CD14-positive monocyte (primary cell): ENCODE data around the gene HM13. TPM values are rescaled to one million over a fixed set of nuclear protein-coding genes. Genes with fewer than 3 reads are reported as not detected.
A peak's percentile ranks its signal among the peaks of the same experiment; 100 is the strongest.

Experiments
- DNase-seq, 3 donors: peaks; one replicate each; pipeline ENCODE4 v3.0.0-alpha.2; 2011 to 2022
- H2AFZ ChIP-seq: 2 replicates; pipeline ENCODE4 v1.6.0; 2012; ENCODE audit warnings: mild to moderate bottlenecking, low read depth, low read length, inconsistent platforms; ENCODE audit not compliant: insufficient read depth, poor library complexity, severe bottlenecking
- H3K27ac ChIP-seq, 2 donors: 1 replicate in 1 of 2; 2 replicates in 1 of 2; pipeline ENCODE4 v1.5.1; 2012 to 2013; ENCODE audit warnings: low read length in 2 of 2, control low read depth in 1 of 2, inconsistent platforms in 1 of 2, low read depth in 1 of 2, mild to moderate bottlenecking in 1 of 2
- H3K27me3 ChIP-seq, 2 donors: one replicate each; pipeline versions ENCODE4 v1.6.0 to v1.6.1; 2011 to 2013; ENCODE audit warnings: low read length in 2 of 2; ENCODE audit not compliant: control insufficient read depth in 2 of 2, insufficient read depth in 2 of 2
- H3K36me3 ChIP-seq, 2 donors: replicated peaks in 1 of 2; 1 replicate in 1 of 2; 2 replicates in 1 of 2; pipeline versions ENCODE4 v1.5.1 to v1.6.1; 2012 to 2013; ENCODE audit warnings: low read length in 2 of 2, control low read depth in 1 of 2, inconsistent platforms in 1 of 2, mild to moderate bottlenecking in 1 of 2; ENCODE audit not compliant: insufficient read depth in 2 of 2, control insufficient read depth in 1 of 2
- H3K4me1 ChIP-seq, 2 donors: 1 replicate in 1 of 2; 2 replicates in 1 of 2; pipeline versions ENCODE4 v1.5.1 to v1.6.1; 2012 to 2013; ENCODE audit warnings: low read length in 2 of 2, control low read depth in 1 of 2, inconsistent platforms in 1 of 2, mild to moderate bottlenecking in 1 of 2, moderate library complexity in 1 of 2; ENCODE audit not compliant: insufficient read depth in 2 of 2, control insufficient read depth in 1 of 2
- H3K4me2 ChIP-seq: replicated peaks from 2 replicates; pipeline ENCODE3; 2012; ENCODE audit warnings: low read length, moderate library complexity, mild to moderate bottlenecking; ENCODE audit not compliant: poor library complexity, severe bottlenecking; ENCODE audit errors: extremely low read depth
- H3K4me3 ChIP-seq, 3 experiments: fragments of 200-600 bp in 1 of 3; sonication (generic) in 1 of 3; replicated peaks in 1 of 3; 1 replicate in 2 of 3; 2 replicates in 1 of 3; pipeline ENCODE4 v1.5.1; 2011 to 2013; ENCODE audit warnings: low read length in 3 of 3, mild to moderate bottlenecking in 3 of 3, control low read depth in 2 of 3, low read depth in 2 of 3, inconsistent platforms in 1 of 3, moderate library complexity in 1 of 3
- H3K79me2 ChIP-seq: 2 replicates; pipeline ENCODE4 v1.6.0; 2012; ENCODE audit warnings: mild to moderate bottlenecking, control low read depth, inconsistent platforms, low read length, moderate library complexity; ENCODE audit not compliant: insufficient read depth
- H3K9ac ChIP-seq: 2 replicates; pipeline ENCODE4 v1.6.0; 2017; ENCODE audit warnings: low read length, mild to moderate bottlenecking; ENCODE audit not compliant: insufficient read depth, poor library complexity, severe bottlenecking
- H3K9me3 ChIP-seq, 2 donors: replicated peaks in 1 of 2; 1 replicate in 1 of 2; 2 replicates in 1 of 2; pipeline versions ENCODE4 v1.5.1 to v1.6.1; 2012 to 2013; ENCODE audit warnings: low read length in 2 of 2, control low read depth in 1 of 2; ENCODE audit not compliant: control insufficient read depth in 1 of 2, insufficient read depth in 1 of 2
- H4K20me1 ChIP-seq: 2 replicates; pipeline ENCODE4 v1.6.0; 2012; ENCODE audit warnings: mild to moderate bottlenecking, low read length, control low read depth, moderate library complexity; ENCODE audit not compliant: insufficient read depth
- H3K27ac Mint-ChIP-seq, 7 donors: one replicate each; pipeline ENCODE4 v1.8.0; 2020; ENCODE audit warnings: mild to moderate bottlenecking in 7 of 7, mixed read lengths in 7 of 7, moderate library complexity in 6 of 7, inconsistent platforms in 2 of 7
- H3K27me3 Mint-ChIP-seq, 3 donors: one replicate each; pipeline ENCODE4 v1.8.0; 2021 to 2022; ENCODE audit warnings: low read depth in 3 of 3, mild to moderate bottlenecking in 3 of 3, mixed read lengths in 3 of 3, moderate library complexity in 3 of 3, inconsistent platforms in 1 of 3
- H3K36me3 Mint-ChIP-seq, 2 donors: one replicate each; pipeline ENCODE4 v1.8.0; 2020; ENCODE audit warnings: mixed read lengths in 2 of 2, inconsistent platforms in 1 of 2, mild to moderate bottlenecking in 1 of 2
- H3K4me1 Mint-ChIP-seq: one replicate; pipeline ENCODE4 v1.8.0; 2020; ENCODE audit warnings: mild to moderate bottlenecking, mixed read lengths
- H3K4me3 Mint-ChIP-seq, 2 donors: one replicate each; pipeline ENCODE4 v1.8.0; 2020; ENCODE audit warnings: mild to moderate bottlenecking in 2 of 2, mixed read lengths in 2 of 2, moderate library complexity in 1 of 2
- H3K9me3 Mint-ChIP-seq, 7 donors: one replicate each; pipeline ENCODE4 v1.8.0; 2020 to 2022; ENCODE audit warnings: mixed read lengths in 7 of 7, mild to moderate bottlenecking in 6 of 7, moderate library complexity in 6 of 7, inconsistent platforms in 2 of 7
- CTCF ChIP-seq: fragments of 200-600 bp; IDR thresholded peaks from one replicate; pipeline ENCODE4 v1.8.0; 2022; ENCODE audit warnings: antibody characterized with exemption, mild to moderate bottlenecking
- WGBS: methylation state at CpG from one replicate; pipeline ENCODE4 v1.1.5; 2013; ENCODE audit warnings: missing lambda C conversion rate; ENCODE audit not compliant: insufficient coverage; 5-methylcytosine and 5-hydroxymethylcytosine counted together
- intact Hi-C, 2 donors: fragments of 100-400 bp; cut with micrococcal nuclease; formaldehyde crosslinking; loops; one replicate each; pipeline versions ENCODE4 v1.15.0 to v1.15.1; 2023
- polyA plus RNA-seq, 3 donors: library from polyadenylated mRNA; depleted of rRNA in 1 of 3; unstranded in 2 of 3; stranded (reverse) in 1 of 3; fragments of 300-500 nt in 2 of 3; fragments of >200 nt in 1 of 3; fragmentation: Illumina TruSeq in 2 of 3; gene quantifications; 1 replicate in 2 of 3; 2 replicates in 1 of 3; pipeline ENCODE4 v1.2.3, GENCODE V29; 2012 to 2021

HM13 gene
- polyA plus RNA-seq, 3 donors: 199 to 329 (median 320) TPM

DNA sequence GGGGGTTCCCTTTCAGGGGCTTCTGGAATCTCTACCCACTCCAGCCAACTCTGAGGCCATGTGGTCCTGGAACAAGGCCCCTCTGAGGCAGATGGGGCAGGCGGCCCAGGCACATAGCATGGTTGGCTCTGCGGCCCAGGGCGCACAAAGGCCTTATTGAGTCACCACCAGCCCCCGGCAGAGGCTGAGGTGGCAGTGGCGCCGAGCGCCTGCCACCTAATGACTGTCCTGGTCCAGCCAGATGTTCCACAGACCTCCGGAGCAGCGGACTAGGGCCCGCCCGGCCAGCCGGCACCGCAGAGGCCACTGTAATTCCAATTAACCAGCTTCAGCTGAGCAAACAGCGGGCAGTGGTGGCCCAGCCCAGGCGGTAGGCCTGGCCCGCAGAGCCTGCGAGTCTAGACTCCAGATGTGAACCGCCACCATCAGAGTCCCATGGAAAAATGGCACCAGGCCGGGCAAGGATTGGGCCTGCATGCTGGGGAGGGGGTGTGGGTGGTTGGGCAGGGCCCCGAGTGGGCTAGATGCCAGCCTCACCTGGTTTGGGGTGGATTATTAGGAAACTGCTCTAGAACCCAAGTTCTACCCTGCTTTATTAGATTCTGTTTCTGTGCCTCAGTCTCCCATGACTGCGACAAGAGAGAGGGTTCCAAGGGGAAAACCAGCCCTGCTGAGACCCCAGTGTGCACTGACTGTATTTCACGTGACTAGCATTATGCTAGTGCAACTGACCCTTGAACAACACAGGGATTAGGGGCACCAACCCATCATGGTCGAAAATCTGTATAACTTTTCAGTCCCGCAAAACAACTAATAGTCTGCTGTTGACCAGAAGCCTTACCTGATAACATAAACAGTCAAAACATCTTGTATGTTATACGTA is 56.7 kb downstream of the HM13 start:
- DNase-seq: no peak
- no peaks in the 10 kb centered on the region for H3K79me2 ChIP-seq
- H3K4me3 ChIP-seq: no peak overlapping the region
- H3K9me3 ChIP-seq: no peaks in the 10 kb centered on the region
- no peak overlapping the region for H3K4me2 ChIP-seq
- H3K4me1 ChIP-seq: peaks cover 15 to 20% of the 10 kb centered on the region in 2 donors
- no peak overlapping the region for H2AFZ ChIP-seq
- TF ChIP-seq CTCF: no peak
- H3K36me3 ChIP-seq: peaks cover 44 to 55% of the 10 kb centered on the region in 2 donors
- H4K20me1 ChIP-seq: peaks cover 34% of the 10 kb centered on the region
- Mint-ChIP-seq H3K4me1 (peaks cover 36% of the 10 kb centered on the region), H3K27ac (peak overlapping the region in 5 of 7 donors; percentile 35 to 95 (median 46)), H3K4me3 (no peak overlapping the region), H3K27me3 (no peaks in the 10 kb centered on the region), H3K9me3 (no peaks in the 10 kb centered on the region), H3K36me3 (peaks cover 38 to 43% of the 10 kb centered on the region in 2 donors)
- no peak overlapping the region for H3K9ac ChIP-seq
- WGBS: 93% methylated on average over 22 of the region's 25 CpGs
- intact Hi-C loops: no loop called here
- no peaks in the 10 kb centered on the region for H3K27me3 ChIP-seq
- no peak overlapping the region for H3K27ac ChIP-seq

GRCh38 chr20:31572042-31572700 is 57.9 kb downstream of the HM13 start:
- Histone ChIP-seq H3K36me3 (peaks cover 32 to 43% of the 10 kb centered on the region in 2 donors), H3K79me2 (no peaks in the 10 kb centered on the region), H3K27ac (peak overlapping the region; percentile 83 to 86), H3K27me3 (no peaks in the 10 kb centered on the region), H2AFZ (peak overlapping the region; percentile 69), H3K9ac (peak overlapping the region; percentile 81), H3K4me1 (peaks cover 15 to 20% of the 10 kb centered on the region in 2 donors), H3K4me2 (peak overlapping the region; percentile 95), H3K9me3 (no peaks in the 10 kb centered on the region), H4K20me1 (peaks cover 23% of the 10 kb centered on the region), H3K4me3 (peak overlapping the region; percentile 47 to 85 (median 60))
- Mint-ChIP-seq H3K9me3 (no peaks in the 10 kb centered on the region), H3K4me1 (peaks cover 33% of the 10 kb centered on the region), H3K4me3 (peak overlapping the region; percentile 77 to 78), H3K27me3 (no peaks in the 10 kb centered on the region), H3K36me3 (peaks cover 30 to 38% of the 10 kb centered on the region in 2 donors), H3K27ac (peak overlapping the region; percentile 94 to 97 (median 96))
- intact Hi-C loops: loop anchor here (2.0 kb wide), 1 partner anchor 33 kb away; the partner anchor contains the start of gene ID1 (in 2 of the 2)
- no peak for TF ChIP-seq CTCF
- 27% methylated on average over 14 of the region's 17 CpGs for WGBS
- DNase-seq: no peak
